HG03064 (cell line): ENCODE results near the gene TMEM108.

Experiments
- ATAC-seq: cut with Tn5 transposase; IDR thresholded peaks from one replicate; pipeline ENCODE4 v1.9.1; 2021; ENCODE audit warnings: low read depth; ENCODE audit not compliant: unreplicated experiment

Gene TMEM108

GRCh38 chr3:133375403-133375745, 337.2 kb downstream of the TMEM108 start:
- ATAC-seq = no peak

- ATAC-seq = no peak
Measured at GRCh38 chr3:133376810-133377209, 338.6 kb downstream of the TMEM108 start.

- ATAC-seq = no peak
Measured at GRCh38 chr3:133377396-133377795, 339.2 kb downstream of the TMEM108 start.

- no peak for ATAC-seq
Measured at GRCh38 chr3:133379926-133380325, 341.7 kb downstream of the TMEM108 start.

DNA sequence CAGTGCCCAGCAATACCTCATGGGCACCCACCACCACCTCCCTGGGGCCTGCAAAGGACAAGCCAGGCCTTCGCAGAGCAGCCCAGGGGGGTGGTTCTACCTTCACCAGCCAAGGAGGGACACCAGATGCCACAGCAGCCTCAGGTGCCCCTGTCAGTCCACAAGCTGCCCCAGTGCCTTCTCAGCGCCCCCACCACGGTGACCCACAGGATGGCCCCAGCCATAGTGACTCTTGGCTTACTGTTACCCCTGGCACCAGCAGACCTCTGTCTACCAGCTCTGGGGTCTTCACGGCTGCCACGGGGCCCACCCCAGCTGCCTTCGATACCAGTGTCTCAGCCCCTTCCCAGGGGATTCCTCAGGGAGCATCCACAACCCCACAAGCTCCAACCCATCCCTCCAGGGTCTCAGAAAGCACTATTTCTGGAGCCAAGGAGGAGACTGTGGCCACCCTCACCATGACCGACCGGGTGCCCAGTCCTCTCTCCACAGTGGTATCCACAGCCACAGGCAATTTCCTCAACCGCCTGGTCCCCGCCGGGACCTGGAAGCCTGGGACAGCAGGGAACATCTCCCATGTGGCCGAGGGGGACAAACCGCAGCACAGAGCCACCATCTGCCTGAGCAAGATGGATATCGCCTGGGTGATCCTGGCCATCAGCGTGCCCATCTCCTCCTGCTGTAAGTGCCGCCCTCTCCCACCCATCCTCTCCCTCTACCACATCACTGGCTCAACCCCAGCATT, 342.5 kb downstream of the TMEM108 start:
- no peak for ATAC-seq

- ATAC-seq = no peak
Measured at GRCh38 chr3:133381346-133382109, 343.3 kb downstream of the TMEM108 start.

DNA sequence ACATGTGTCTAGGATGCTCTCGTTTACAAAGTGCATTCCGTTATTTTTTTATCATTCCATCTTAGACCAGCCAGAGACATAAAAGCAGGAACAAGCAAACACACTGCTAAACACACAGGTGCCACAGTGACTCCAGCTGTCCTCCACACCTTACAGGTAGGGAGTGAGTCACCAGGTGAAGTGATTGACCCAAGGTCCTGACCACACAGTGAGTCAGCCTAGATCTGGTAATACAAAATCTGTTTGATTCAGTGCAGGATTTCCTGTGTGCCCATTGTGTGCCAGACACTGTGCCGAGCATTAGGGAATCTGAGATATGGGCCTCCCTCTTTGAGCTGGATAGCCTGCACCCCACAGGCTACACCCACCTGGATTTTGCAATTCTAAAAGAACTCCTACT, 345.0 kb downstream of the TMEM108 start:
- ATAC-seq = no peak

DNA sequence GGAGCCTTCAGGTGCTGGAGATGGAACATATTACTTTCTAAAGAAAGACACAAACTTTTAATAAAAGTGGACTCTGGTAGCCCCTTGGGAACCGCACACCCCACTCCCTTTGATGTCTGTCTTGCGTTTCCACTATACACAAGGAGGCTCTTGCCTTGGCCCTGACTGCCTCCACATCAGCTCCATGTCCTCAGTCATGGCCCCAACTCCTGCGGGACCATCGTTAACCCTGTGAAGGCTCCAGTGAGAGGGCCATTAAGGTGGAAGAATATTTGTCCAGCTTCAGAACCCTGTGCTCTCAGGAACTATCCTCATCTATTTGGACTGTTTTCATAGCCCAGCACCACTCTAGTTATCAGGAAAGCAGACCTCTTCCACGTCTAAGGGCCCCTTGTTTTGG, 345.6 kb downstream of the TMEM108 start:
- ATAC-seq = no peak

DNA sequence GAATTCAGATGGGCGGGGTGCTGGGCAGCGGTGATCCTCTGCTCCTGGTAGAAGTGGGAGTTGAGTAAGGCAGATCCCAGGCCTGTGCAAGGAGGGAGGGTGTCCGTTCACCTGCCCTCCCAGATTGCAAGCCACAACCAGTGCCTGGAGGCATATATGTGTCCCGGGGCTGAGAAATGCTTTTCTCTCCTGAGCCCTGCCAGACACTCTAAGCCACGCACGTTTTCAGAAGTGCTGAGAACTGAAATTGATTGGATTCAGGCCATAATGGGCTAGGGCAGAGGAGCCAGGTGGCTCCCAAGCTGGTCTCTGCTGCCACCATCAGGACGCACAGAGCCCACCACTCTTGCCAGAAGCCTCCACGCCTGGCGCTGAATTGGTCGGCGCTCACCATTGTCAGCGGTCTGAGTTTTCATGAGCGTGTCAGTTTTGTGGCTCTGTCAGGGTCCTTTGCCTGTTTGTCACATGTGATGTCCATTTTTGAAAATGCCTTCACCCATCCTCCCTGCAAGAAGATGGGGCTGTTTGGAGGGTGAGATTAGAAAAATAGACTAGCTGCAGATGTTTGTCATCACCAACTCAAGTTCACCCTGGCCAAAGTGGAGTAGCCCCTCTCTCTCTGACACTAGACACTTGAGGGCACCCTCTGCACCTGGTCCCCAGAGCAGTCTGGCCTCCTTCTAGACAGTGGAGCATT, 346.3 kb downstream of the TMEM108 start:
- ATAC-seq = no peak

GRCh38 chr3:133386876-133387275, 348.7 kb downstream of the TMEM108 start:
- ATAC-seq = no peak

DNA sequence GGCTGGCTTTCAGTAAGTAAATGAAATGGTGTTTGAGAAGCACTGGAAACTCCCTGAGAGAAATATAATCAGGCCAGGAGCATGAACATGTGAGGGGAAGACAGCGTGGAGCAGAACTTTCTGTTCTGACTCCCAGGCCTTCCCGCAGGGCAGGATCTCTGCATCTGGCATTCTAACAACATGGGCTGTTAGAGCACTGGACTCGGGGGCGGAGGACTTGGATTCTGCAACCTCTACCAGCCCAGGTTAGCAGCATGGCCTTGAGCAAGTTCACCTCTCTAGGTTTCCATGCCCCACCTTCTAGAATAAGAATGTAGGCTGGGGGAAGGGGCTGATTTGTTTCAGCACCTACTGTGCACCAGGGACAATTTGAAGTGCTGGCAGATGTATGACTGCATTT, 349.1 kb downstream of the TMEM108 start:
- ATAC-seq = no peak

GRCh38 chr3:133388696-133389395, 350.7 kb downstream of the TMEM108 start:
- ATAC-seq = no peak

DNA sequence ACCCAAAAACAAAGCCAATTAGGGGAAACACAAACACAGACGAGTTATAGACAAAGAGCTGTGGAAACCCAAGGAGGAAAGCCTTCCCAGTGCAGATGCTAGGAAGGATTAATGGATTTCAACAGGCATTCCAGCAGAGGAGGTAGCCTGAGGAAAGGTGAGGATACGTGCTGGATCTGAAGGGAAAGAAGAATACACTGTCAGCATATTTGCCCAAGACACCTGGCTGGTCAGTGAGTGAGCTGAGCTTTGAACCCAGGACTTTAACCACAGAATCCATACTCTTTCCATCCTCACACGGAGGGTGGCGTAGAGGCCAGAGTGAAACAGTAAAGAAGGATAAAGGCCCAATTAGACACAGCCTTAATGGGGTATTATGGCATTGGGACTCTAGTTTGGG, 352.5 kb downstream of the TMEM108 start:
- no peak for ATAC-seq

DNA sequence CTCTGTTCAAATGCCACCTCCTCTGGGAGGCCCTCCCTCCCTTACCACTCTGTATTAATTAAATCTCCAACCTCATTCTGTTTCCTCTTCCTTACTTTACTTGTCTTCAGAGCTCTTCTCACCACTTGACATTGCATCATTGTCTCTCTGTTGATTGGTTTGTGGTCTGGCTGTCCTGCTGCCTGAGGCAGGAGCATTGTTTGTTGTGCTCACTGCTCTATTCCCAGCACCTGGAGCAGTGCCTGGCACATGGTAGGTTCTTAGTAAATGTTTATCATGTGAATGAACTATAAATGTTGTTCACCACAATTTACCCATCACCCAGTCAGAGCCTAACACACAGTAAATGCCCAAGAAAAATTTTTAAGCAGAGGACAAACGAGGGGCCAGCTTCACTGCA, 355.0 kb downstream of the TMEM108 start:
- ATAC-seq = no peak

- ATAC-seq = no peak
Measured at GRCh38 chr3:133393691-133394474, 355.7 kb downstream of the TMEM108 start.

DNA sequence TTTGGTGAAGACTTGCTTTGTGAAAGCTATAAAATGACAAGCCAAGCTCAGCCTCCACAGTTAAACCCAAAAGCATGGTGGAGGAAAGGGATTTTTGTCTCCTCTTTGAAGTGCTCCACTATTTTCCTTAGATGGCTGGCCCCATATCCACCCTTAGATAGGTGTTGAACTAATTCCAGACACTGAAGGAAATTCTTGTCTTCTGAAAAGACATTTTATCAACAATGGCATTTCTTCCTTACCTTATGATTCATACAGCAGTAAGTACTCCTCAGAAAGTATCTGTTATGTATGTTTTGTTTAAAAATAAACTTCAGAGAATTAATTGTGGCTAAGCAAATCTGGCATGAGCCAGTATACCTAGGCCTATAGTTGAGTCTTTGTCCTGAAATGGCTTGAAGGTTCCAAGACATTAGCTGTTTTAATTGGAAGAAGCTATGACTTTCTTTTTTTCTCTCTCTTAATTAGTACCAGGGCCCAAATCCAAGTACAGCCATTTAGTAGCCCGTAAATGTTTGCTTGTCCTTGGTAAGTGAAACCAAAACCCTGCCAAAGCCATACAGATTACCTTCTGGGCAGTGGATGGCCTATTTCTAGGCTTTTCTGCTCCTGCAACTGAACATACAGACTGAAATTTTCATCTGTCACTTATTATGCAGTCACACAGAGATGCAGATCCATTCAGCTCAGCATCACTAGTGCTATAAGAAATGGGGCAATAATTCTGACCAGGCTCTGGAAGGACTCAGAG, 356.5 kb downstream of the TMEM108 start:
- ATAC-seq = no peak

DNA sequence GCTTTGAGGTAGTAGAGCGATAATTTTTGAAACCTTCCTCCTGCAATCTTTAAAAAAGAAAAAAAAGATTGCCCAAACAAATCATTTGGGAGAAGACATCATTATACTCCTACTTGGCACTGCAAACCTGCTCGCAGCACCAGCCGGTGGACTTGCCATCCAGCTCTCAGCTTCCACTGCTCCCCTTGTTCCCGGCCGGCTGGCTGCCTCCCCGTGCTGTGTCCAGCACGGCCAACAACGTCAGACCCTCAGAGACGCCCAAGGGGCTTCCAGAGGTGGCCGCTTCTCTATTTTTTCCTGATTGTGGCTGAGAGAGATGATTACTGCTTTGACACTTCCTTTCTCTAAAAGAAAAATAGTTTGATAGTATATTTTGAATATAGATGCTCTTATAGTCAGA, 358.7 kb downstream of the TMEM108 start:
- no peak for ATAC-seq

DNA sequence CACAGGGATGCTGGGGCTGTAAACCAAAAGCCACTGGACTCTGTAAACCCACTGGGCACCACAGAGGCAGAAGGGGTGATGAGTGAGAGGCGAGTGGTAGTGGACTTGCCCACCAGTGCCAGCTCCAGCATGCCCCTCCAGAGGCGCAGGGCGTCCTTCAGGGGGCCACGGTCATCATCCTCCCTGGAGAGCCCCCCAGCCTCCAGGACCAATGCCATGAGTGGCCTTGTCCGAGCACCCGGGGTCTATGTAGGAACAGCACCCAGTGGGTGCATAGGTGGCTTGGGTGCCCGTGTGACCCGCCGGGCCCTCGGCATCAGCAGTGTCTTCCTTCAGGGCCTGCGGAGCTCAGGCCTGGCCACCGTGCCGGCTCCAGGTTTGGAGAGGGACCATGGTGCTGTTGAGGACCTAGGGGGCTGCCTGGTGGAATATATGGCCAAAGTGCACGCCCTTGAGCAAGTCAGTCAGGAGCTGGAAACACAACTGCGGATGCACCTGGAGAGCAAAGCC, 361.9 kb downstream of the TMEM108 start, which contains the start of gene BFSP2:
BFSP2 (plus strand) TSS at position 51 of the 510 bp plus-strand sequence; CDS start at position 79, 28 bp downstream.
- ATAC-seq = no peak
